Right lobe of liver (tissue), 4 donors: ENCODE measurements around the gene PSMD14.

ENCODE experiments used
- CTCF ChIP-seq, 4 donors: fragments of 200-600 bp in 3 of 4; fragments of 450-650 bp in 1 of 4; IDR thresholded peaks; one replicate each; pipeline versions ENCODE4 v1.5.1 to v1.8.0; 2016 to 2022; ENCODE audit warnings: antibody characterized with exemption in 4 of 4, mild to moderate bottlenecking in 2 of 4
- POLR2A ChIP-seq: fragments of 450-650 bp; IDR thresholded peaks from one replicate; pipeline ENCODE4 v1.6.1; 2017; ENCODE audit warnings: antibody characterized with exemption, mild to moderate bottlenecking
- donor health status: DM: no; HTN: no; CAD: no.
- donor health status: DM: no; HTN: no; CAD: no.
- donor health status: DM: no; HTN: yes; CAD: no.

GRCh38 chr2:161419638-161420190, 111.5 kb downstream of the PSMD14 start:
- TF ChIP-seq POLR2A (no peak), CTCF (IDR thresholded peaks at IDR 0.05) (no peak)
